Chondrocyte (in vitro differentiated cells): ENCODE data around the gene STOM. TPM values are rescaled to one million over a fixed set of nuclear protein-coding genes. Genes with fewer than 3 reads are reported as not detected.

Source experiments
- DNase-seq: peaks from one replicate; pipeline ENCODE4 v3.0.0; 2021; ENCODE audit warnings: mixed read lengths, low spot score
- H3K27ac Mint-ChIP-seq: one replicate; pipeline ENCODE4 v1.8.0; 2021; ENCODE audit warnings: mild to moderate bottlenecking, moderate library complexity, mixed read lengths; ENCODE audit not compliant: unreplicated experiment
- H3K27me3 Mint-ChIP-seq: 2 replicates; pipeline ENCODE4 v1.8.0; 2021; ENCODE audit warnings: low read depth, mixed read lengths
- H3K36me3 Mint-ChIP-seq: 2 replicates; pipeline ENCODE4 v1.8.0; 2021; ENCODE audit warnings: low read depth, mixed read lengths
- H3K4me1 Mint-ChIP-seq: 2 replicates; pipeline ENCODE4 v1.8.0; 2021; ENCODE audit warnings: low read depth, mild to moderate bottlenecking, mixed read lengths
- H3K4me3 Mint-ChIP-seq: one replicate; pipeline ENCODE4 v1.8.0; 2021; ENCODE audit warnings: mild to moderate bottlenecking, moderate library complexity, mixed read lengths; ENCODE audit not compliant: unreplicated experiment
- H3K9me3 Mint-ChIP-seq: 2 replicates; pipeline ENCODE4 v1.8.0; 2021; ENCODE audit warnings: low read depth, mixed read lengths
- total RNA-seq: library from RNA; stranded (reverse); gene quantifications from 3 replicates; pipeline ENCODE4 v1.2.1, GENCODE V29; 2021
- TF ChIP-seq, protein P1 (sequence below): fragments of 200-600 bp; sonication (generic); IDR thresholded peaks from 2 replicates; pipeline ENCODE4 v1.5.0; 2021; ENCODE audit warnings: antibody characterized with exemption, mild to moderate bottlenecking, moderate library complexity

Gene STOM
- total RNA-seq, 1 donor from 2014 or later = 83.6 TPM

DNA sequence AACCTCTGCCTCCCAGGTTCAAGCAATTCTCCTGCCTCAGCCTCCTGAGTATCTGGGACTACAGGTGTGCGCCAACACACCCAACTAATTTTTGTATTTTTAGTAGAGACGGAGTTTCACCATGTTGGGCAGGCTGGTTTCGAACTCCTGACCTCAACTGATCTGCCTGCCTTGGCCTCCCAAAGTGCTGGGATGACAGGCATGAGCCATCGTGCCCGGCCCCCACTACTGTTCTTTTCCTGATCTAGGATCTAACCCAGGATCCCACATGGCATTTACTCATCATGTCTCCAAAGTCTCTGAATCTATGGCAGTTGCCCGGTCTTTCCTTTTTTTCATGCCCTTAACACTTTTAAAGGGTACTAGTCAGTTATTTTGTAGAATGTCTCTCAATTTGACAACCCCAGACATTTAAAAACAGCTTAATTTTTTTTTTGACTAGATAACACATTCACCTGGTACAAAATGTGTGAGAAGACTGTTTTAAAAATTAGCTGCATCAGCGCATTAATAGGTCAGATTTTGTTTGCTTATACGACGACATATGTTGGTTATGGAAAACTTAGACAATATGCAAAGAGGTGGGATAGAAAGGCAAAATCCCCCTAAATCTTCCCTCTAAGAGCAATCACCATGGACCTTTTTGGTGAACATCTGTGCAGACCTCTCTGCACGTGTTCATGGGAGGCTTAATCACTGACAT lies 46.5 kb downstream of the STOM start:
- Mint-ChIP-seq H3K9me3 (peaks cover 3% of the 10 kb centered on the region), H3K27ac (peak overlapping the region; percentile 97), H3K4me3 (no peak overlapping the region), H3K36me3 (peaks cover 57% of the 10 kb centered on the region), H3K27me3 (no peaks in the 10 kb centered on the region), H3K4me1 (peaks cover 62% of the 10 kb centered on the region)
- TF ChIP-seq, protein P1, sequence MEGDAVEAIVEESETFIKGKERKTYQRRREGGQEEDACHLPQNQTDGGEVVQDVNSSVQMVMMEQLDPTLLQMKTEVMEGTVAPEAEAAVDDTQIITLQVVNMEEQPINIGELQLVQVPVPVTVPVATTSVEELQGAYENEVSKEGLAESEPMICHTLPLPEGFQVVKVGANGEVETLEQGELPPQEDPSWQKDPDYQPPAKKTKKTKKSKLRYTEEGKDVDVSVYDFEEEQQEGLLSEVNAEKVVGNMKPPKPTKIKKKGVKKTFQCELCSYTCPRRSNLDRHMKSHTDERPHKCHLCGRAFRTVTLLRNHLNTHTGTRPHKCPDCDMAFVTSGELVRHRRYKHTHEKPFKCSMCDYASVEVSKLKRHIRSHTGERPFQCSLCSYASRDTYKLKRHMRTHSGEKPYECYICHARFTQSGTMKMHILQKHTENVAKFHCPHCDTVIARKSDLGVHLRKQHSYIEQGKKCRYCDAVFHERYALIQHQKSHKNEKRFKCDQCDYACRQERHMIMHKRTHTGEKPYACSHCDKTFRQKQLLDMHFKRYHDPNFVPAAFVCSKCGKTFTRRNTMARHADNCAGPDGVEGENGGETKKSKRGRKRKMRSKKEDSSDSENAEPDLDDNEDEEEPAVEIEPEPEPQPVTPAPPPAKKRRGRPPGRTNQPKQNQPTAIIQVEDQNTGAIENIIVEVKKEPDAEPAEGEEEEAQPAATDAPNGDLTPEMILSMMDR = no peak
- DNase-seq = no peak

DNA sequence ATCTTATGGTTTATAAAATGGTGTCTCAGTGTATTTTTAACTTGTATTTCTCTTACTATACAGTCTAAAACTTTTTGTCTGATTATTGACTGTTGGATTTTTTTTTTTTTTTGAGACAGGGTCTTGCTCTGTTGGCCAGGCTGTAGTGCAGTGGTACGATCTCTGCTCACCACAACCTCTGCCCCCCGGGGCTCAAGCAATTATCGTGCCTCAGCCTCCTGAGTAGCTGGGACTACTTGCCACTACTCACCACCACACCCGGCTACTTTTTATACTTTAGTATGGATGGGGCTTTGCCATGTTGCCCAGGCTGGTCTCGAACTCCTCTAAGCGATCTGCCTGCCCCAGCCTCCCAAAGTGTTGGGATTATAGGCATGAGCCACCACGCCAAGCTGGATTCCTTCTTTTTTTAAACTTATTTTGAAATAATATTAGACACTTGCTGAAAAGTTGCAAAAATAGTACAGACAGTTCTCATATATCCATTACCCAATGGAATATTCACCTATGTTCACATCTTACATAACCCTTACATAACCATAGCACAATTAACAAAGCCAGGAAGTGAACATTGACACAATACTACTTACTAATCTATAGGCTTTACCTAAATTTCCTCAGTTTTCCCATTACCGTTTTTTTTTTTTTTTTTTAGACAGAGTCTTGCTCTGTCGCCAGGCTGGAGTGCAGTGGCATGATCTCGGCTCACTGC lies 47.2 kb downstream of the STOM start:
- no peak for DNase-seq
- Mint-ChIP-seq H3K4me3 (no peak overlapping the region), H3K4me1 (peaks cover 65% of the 10 kb centered on the region), H3K27ac (peak overlapping the region; percentile 97), H3K27me3 (no peaks in the 10 kb centered on the region), H3K9me3 (peaks cover 3% of the 10 kb centered on the region), H3K36me3 (peaks cover 56% of the 10 kb centered on the region)
- TF ChIP-seq, protein P1 = no peak

GRCh38 chr9:121322037-121322736 lies 47.9 kb downstream of the STOM start:
- Mint-ChIP-seq H3K27me3 (no peaks in the 10 kb centered on the region), H3K4me3 (no peak overlapping the region), H3K9me3 (peaks cover 3% of the 10 kb centered on the region), H3K36me3 (peaks cover 60% of the 10 kb centered on the region), H3K27ac (peak overlapping the region; percentile 97), H3K4me1 (peaks cover 73% of the 10 kb centered on the region)
- no peak for DNase-seq
- TF ChIP-seq, protein P1 = no peak

DNA sequence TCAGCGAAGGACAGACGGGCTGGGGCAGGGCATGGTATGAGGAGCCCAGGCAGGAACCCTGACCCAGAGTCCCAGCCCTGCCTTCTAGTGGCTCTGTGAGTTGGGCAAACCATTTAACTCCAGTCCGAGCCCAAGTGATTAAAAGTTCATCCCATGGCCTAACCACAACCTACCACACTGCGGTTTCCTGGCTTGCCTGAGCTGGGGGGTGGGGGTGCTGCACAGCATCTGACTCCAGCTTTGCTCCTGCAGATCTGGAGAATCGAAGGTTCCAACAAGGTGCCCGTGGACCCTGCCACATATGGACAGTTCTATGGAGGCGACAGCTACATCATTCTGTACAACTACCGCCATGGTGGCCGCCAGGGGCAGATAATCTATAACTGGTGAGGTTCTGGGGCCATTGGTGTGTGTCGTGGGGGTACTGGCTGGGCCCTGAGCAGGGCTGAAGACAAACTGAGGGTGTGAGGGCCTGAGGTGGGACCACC lies 49.0 kb downstream of the STOM start:
- H3K4me1 Mint-ChIP-seq = peaks cover 69% of the 10 kb centered on the region
- TF ChIP-seq, protein P1 = no peak
- H3K4me3 Mint-ChIP-seq = no peak overlapping the region
- peak overlapping the region; percentile 65 for H3K27ac Mint-ChIP-seq
- H3K9me3 Mint-ChIP-seq = peaks cover 3% of the 10 kb centered on the region
- H3K36me3 Mint-ChIP-seq = peaks cover 59% of the 10 kb centered on the region
- H3K27me3 Mint-ChIP-seq = no peaks in the 10 kb centered on the region
- DNase-seq = no peak

DNA sequence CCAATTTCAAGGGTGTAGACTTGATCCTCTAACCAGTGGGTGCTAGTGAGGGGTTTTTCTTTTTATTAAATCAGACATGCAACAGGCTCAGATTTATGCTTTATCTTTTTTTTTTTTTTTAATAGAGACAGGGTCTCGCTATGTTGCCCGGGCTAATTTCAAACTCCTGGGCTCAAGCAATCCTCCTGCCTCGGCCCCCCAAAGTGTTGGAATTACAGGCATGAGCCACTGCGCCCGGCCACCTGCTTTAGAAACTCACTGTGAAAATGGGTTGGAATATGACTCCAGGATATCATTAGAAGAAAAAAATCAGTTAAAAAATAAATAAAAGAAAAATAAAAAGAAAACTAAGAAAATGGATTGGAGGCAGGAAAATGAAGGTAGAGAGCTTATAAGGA lies 50.7 kb downstream of the STOM start:
- peaks cover 53% of the 10 kb centered on the region for H3K4me1 Mint-ChIP-seq
- DNase-seq = no peak
- no peaks in the 10 kb centered on the region for H3K27me3 Mint-ChIP-seq
- TF ChIP-seq, protein P1 = no peak
- H3K36me3 Mint-ChIP-seq = peaks cover 48% of the 10 kb centered on the region
- peaks cover 3% of the 10 kb centered on the region for H3K9me3 Mint-ChIP-seq
- no peak overlapping the region for H3K4me3 Mint-ChIP-seq
- H3K27ac Mint-ChIP-seq = peak overlapping the region; percentile 92
